ENCODE measurements around the gene UBE2Z.

The UBE2Z gene

GRCh38 chr17:48954300-48954755 lies 46.1 kb downstream of the UBE2Z start:
- Mint-ChIP-seq H3K9me3 (peaks cover 1% of the 10 kb centered on the region), H3K4me3 (no peak overlapping the region), H3K27ac (no peak overlapping the region), H3K36me3 (peaks cover 1% of the 10 kb centered on the region), H3K4me1 (peaks cover 4% of the 10 kb centered on the region), H3K27me3 (peaks cover 10% of the 10 kb centered on the region)
- DNase-seq (ENCODE audit: low spot score in 2 of 2) = no peak
- ATAC-seq (ENCODE audit: low read depth) = no peak

- Mint-ChIP-seq H3K27me3 (peaks cover 27% of the 10 kb centered on the region), H3K4me3 (no peak overlapping the region)
These were observed 52.8 kb downstream of the UBE2Z start for GRCh38 chr17:48960834-48961515.

GRCh38 chr17:48961516-48962233 lies 53.5 kb downstream of the UBE2Z start:
- H3K36me3 Mint-ChIP-seq = no peaks in the 10 kb centered on the region
- no peaks in the 10 kb centered on the region for H3K4me1 Mint-ChIP-seq
- peaks cover 24% of the 10 kb centered on the region for H3K27me3 Mint-ChIP-seq
- no peaks in the 10 kb centered on the region for H3K9me3 Mint-ChIP-seq
- no peak overlapping the region for H3K27ac Mint-ChIP-seq
- no peak overlapping the region for H3K4me3 Mint-ChIP-seq
- ATAC-seq (ENCODE audit: low read depth) = no peak
- no peak for DNase-seq (ENCODE audit: low spot score in 2 of 2)

More at GRCh38 chr17:48960834-48961515, 52.8 kb downstream of the UBE2Z start:
- no peaks in the 10 kb centered on the region for H3K4me1 Mint-ChIP-seq
- no peak overlapping the region for H3K27ac Mint-ChIP-seq
- H3K9me3 Mint-ChIP-seq = peaks cover 1% of the 10 kb centered on the region
- DNase-seq (ENCODE audit: low spot score in 2 of 2) (no peak), ATAC-seq (ENCODE audit: low read depth) (no peak)
- H3K36me3 Mint-ChIP-seq = peaks cover 1% of the 10 kb centered on the region

- Mint-ChIP-seq H3K4me3 (no peak overlapping the region), H3K36me3 (no peaks in the 10 kb centered on the region), H3K9me3 (no peaks in the 10 kb centered on the region), H3K27me3 (peaks cover 22% of the 10 kb centered on the region), H3K4me1 (no peaks in the 10 kb centered on the region), H3K27ac (no peak overlapping the region)
- no peak for ATAC-seq (ENCODE audit: low read depth)
- no peak for DNase-seq (ENCODE audit: low spot score in 2 of 2)
These were observed 62.0 kb downstream of the UBE2Z start for GRCh38 chr17:48970224-48970623.

- Mint-ChIP-seq H3K9me3 (no peaks in the 10 kb centered on the region), H3K4me1 (no peaks in the 10 kb centered on the region), H3K36me3 (no peaks in the 10 kb centered on the region), H3K4me3 (no peak overlapping the region), H3K27me3 (peaks cover 19% of the 10 kb centered on the region), H3K27ac (no peak overlapping the region)
- DNase-seq (ENCODE audit: low spot score in 2 of 2) (no peak), ATAC-seq (ENCODE audit: low read depth) (no peak)
These were observed 62.9 kb downstream of the UBE2Z start for GRCh38 chr17:48970865-48971687.

- no peak for DNase-seq (ENCODE audit: low spot score in 2 of 2)
- H3K4me1 Mint-ChIP-seq = no peaks in the 10 kb centered on the region
- no peaks in the 10 kb centered on the region for H3K9me3 Mint-ChIP-seq
- H3K36me3 Mint-ChIP-seq = no peaks in the 10 kb centered on the region
- H3K4me3 Mint-ChIP-seq = no peak overlapping the region
- H3K27ac Mint-ChIP-seq = no peak overlapping the region
- H3K27me3 Mint-ChIP-seq = peaks cover 16% of the 10 kb centered on the region
- ATAC-seq (ENCODE audit: low read depth) = no peak
These were observed 64.5 kb downstream of the UBE2Z start for GRCh38 chr17:48972749-48973097.

- no peak for DNase-seq (ENCODE audit: low spot score in 2 of 2)
- no peak overlapping the region for H3K27ac Mint-ChIP-seq
- no peak for ATAC-seq (ENCODE audit: low read depth)
- H3K36me3 Mint-ChIP-seq = no peaks in the 10 kb centered on the region
- H3K27me3 Mint-ChIP-seq = peaks cover 12% of the 10 kb centered on the region
- no peaks in the 10 kb centered on the region for H3K9me3 Mint-ChIP-seq
- H3K4me3 Mint-ChIP-seq = no peak overlapping the region
- no peaks in the 10 kb centered on the region for H3K4me1 Mint-ChIP-seq
These were observed 65.6 kb downstream of the UBE2Z start for GRCh38 chr17:48973806-48974205.

Measured in memory B cell (primary cell).